Small intestine (tissue), 7 donors: ENCODE measurements around the gene RRP1B. TPM values are rescaled to one million over a fixed set of nuclear protein-coding genes. Genes with fewer than 3 reads are reported as not detected.

Experiments used
- DNase-seq, 2 donors: peaks; one replicate each; pipeline versions ENCODE4 v3.0.0 to v3.0.0-alpha.2; 2013
- FAIRE-seq: peaks from 2 replicates; lab custom pipeline; 2012; peaks lifted over from hg19 to GRCh38; lab: Jason Lieb, UNC
- H3K27ac ChIP-seq, 3 donors: one replicate each; pipeline ENCODE4 v1.5.1; 2013; ENCODE audit warnings: low read length in 2 of 3, mild to moderate bottlenecking in 2 of 3, control low read depth in 1 of 3, inconsistent platforms in 1 of 3, low read depth in 1 of 3, moderate library complexity in 1 of 3
- H3K27me3 ChIP-seq, 3 donors: one replicate each; pipeline ENCODE4 v1.6.1; 2013; ENCODE audit warnings: low read length in 3 of 3, inconsistent platforms in 1 of 3; ENCODE audit not compliant: control insufficient read depth in 3 of 3, insufficient read depth in 3 of 3
- H3K36me3 ChIP-seq, 3 donors: one replicate each; pipeline ENCODE4 v1.6.1; 2013; ENCODE audit warnings: low read length in 3 of 3, inconsistent platforms in 1 of 3, low read depth in 1 of 3, mild to moderate bottlenecking in 1 of 3, moderate library complexity in 1 of 3; ENCODE audit not compliant: control insufficient read depth in 3 of 3, insufficient read depth in 2 of 3
- H3K4me1 ChIP-seq, 3 donors: one replicate each; pipeline ENCODE4 v1.6.1; 2013; ENCODE audit warnings: low read length in 2 of 3, inconsistent platforms in 1 of 3, low read depth in 1 of 3, mild to moderate bottlenecking in 1 of 3, moderate library complexity in 1 of 3; ENCODE audit not compliant: control insufficient read depth in 3 of 3, insufficient read depth in 2 of 3
- H3K4me3 ChIP-seq, 3 donors: one replicate each; pipeline ENCODE4 v1.5.1; 2013; ENCODE audit warnings: low read length in 3 of 3, control low read depth in 1 of 3, inconsistent platforms in 1 of 3, low read depth in 1 of 3, mild to moderate bottlenecking in 1 of 3, moderate library complexity in 1 of 3
- H3K9me3 ChIP-seq, 2 donors: one replicate each; pipeline ENCODE4 v1.6.1; 2013; ENCODE audit warnings: low read depth in 1 of 2, low read length in 1 of 2; ENCODE audit not compliant: control insufficient read depth in 2 of 2, insufficient read depth in 1 of 2
- WGBS, 3 donors: extraction: QIAGEN DNeasy Blood & Tissue Kit; methylation state at CpG; one replicate each; pipeline ENCODE4 v1.1.7; 2013; 5-methylcytosine and 5-hydroxymethylcytosine counted together
- polyA plus RNA-seq, 4 donors: library from polyadenylated mRNA; stranded (reverse) in 3 of 4; unstranded in 1 of 4; fragments of 200-250 nt in 3 of 4; fragments of 120-200 nt in 1 of 4; gene quantifications; one replicate each; pipeline versions ENCODE4 v1.2.1 to v1.2.3, GENCODE V29; 2013
- donor health status: healthy with polysubstance abuse.
- donor health status: control.
- donor health status: control.
- donor health status: Bipolar disorder and iron deficiency.
- donor health status: healthy.

The RRP1B gene
- polyA plus RNA-seq, 4 donors: 3.4 to 19.5 (median 7.7) TPM

- FAIRE-seq: no peak
- H3K4me3 ChIP-seq: no peak overlapping the region
- 63 to 73% (median 67%) methylated on average over 20 to 21 of the region's 21 CpGs for WGBS, 3 donors
These were observed 67.5 kb downstream of the RRP1B start for GRCh38 chr21:43726686-43727518.

GRCh38 chr21:43727519-43728153 is 68.3 kb downstream of the RRP1B start:
- 37 to 62% (median 57%) methylated on average over 8 to 10 of the region's 10 CpGs for WGBS, 3 donors
- DNase-seq: peak in 1 of 2 donors; percentile 60
- Histone ChIP-seq H3K27ac (peak overlapping the region; percentile 46 to 91 (median 79)), H3K27me3 (no peaks in the 10 kb centered on the region), H3K4me3 (peak overlapping the region in 1 of 3 donors; percentile 63), H3K36me3 (peaks cover 0 to 67% (median 4%) of the 10 kb centered on the region in 3 donors), H3K9me3 (no peaks in the 10 kb centered on the region), H3K4me1 (peaks cover 18 to 58% (median 18%) of the 10 kb centered on the region in 3 donors)
- no peak for FAIRE-seq

More at GRCh38 chr21:43726686-43727518, 67.5 kb downstream of the RRP1B start:
- DNase-seq: no peak
- H3K9me3 ChIP-seq: no peaks in the 10 kb centered on the region
- H3K4me1 ChIP-seq: peaks cover 18 to 57% (median 18%) of the 10 kb centered on the region in 3 donors
- peak overlapping the region; percentile 46 to 91 (median 79) for H3K27ac ChIP-seq
- peaks cover 0 to 68% (median 4%) of the 10 kb centered on the region in 3 donors for H3K36me3 ChIP-seq
- no peaks in the 10 kb centered on the region for H3K27me3 ChIP-seq

GRCh38 chr21:43728154-43728466 is 68.8 kb downstream of the RRP1B start:
- Histone ChIP-seq H3K4me1 (peaks cover 18 to 61% (median 18%) of the 10 kb centered on the region in 3 donors), H3K27me3 (no peaks in the 10 kb centered on the region), H3K36me3 (peaks cover 0 to 67% (median 4%) of the 10 kb centered on the region in 3 donors), H3K27ac (peak overlapping the region; percentile 46 to 91 (median 79)), H3K9me3 (no peaks in the 10 kb centered on the region), H3K4me3 (peak overlapping the region in 2 of 3 donors; percentile 25 to 63)
- 21 to 40% (median 29%) methylated on average over 7 of the region's 7 CpGs for WGBS, 3 donors
- DNase-seq (no peak), FAIRE-seq (no peak)

GRCh38 chr21:43728467-43729390 is 69.4 kb downstream of the RRP1B start:
- Histone ChIP-seq H3K4me1 (peaks cover 20 to 67% (median 21%) of the 10 kb centered on the region in 3 donors), H3K27me3 (no peaks in the 10 kb centered on the region), H3K4me3 (peak overlapping the region in 2 of 3 donors; percentile 25 to 63), H3K36me3 (peaks cover 0 to 67% (median 4%) of the 10 kb centered on the region in 3 donors), H3K27ac (peak overlapping the region; percentile 59 to 91 (median 79)), H3K9me3 (no peaks in the 10 kb centered on the region)
- DNase-seq (peak; percentile 88 to 96), FAIRE-seq (no peak)
- 8 to 16% (median 13%) methylated on average over 54 to 59 of the region's 59 CpGs for WGBS, 3 donors

DNA sequence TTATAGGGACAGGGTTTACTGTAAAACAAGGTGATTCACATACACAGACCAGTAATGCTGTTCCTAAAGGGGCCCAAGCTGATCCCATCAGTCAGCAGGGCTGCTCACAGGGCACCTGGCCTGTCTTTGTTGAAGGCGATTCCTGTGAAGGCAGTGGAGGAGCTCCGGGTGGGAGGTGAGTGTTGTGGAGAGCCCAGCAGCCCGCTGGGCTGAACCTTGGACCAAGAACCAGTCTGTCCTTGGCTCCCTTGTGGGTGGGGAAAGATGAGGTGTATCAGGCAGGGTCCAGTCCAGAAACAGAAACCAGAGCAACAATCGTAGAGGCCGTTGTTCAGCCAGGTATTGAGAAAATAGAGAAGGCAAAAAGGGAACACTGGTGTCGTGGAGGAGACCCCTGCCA is 72.1 kb downstream of the RRP1B start:
- no peak for FAIRE-seq

DNA sequence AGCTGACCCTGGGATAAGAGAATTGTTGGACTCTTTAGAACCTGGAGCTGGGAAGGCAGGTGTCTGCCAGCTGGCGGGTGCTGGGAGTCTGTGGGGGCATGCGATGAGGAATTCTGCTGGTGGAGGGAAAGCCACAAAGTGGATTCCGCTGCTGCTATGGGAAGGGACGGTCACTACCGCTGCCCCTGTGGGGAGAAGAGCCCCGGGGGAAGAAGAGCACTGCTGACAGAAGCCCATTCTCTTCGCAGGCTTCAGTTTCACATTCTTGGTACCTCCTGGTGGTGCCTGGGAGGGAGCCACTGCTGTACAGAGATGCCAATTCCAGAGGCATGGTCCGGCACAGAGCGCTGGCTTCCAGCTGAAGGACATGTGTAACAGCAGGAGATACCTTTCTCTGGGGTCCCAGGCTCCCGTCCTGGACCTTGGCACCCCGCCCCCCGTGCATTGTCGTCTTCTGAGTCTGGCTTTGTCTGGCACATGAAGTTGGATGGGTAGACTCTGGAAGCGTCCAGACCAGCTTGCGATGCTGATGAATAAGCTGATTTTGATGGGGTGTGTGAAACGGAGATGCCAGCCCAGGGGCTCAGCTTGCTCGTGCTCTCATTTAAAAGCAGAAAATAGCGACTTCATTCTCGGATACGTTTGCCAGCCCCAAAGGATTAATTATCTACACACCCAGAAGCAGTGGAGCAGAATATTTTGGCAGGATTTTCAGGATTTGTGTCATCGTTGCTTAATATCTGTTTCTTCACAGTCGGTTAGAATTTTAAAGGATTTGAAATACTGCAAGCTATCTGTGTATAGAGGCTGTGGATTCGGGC is 72.7 kb downstream of the RRP1B start:
- no peaks in the 10 kb centered on the region for H3K27me3 ChIP-seq
- DNase-seq (peak in 1 of 2 donors; percentile 33), FAIRE-seq (no peak)
- 38 to 64% (median 57%) methylated on average over 23 of the region's 23 CpGs for WGBS, 3 donors
- H3K4me3 ChIP-seq: peak overlapping the region in 2 of 3 donors; percentile 8 to 40
- peak overlapping the region; percentile 81 to 96 (median 91) for H3K27ac ChIP-seq
- peaks cover 20 to 89% (median 21%) of the 10 kb centered on the region in 3 donors for H3K4me1 ChIP-seq
- H3K36me3 ChIP-seq: peaks cover 0 to 74% (median 2%) of the 10 kb centered on the region in 3 donors
- no peaks in the 10 kb centered on the region for H3K9me3 ChIP-seq

More for the DNA sequence above, 72.1 kb downstream of the RRP1B start:
- no peaks in the 10 kb centered on the region for H3K27me3 ChIP-seq
- H3K4me1 ChIP-seq: peaks cover 20 to 89% (median 25%) of the 10 kb centered on the region in 3 donors
- 17 to 62% (median 42%) methylated on average over 6 of the region's 6 CpGs for WGBS, 3 donors
- H3K4me3 ChIP-seq: peak overlapping the region in 2 of 3 donors; percentile 8 to 40
- peaks cover 0 to 73% (median 2%) of the 10 kb centered on the region in 3 donors for H3K36me3 ChIP-seq
- peak overlapping the region; percentile 81 to 96 (median 91) for H3K27ac ChIP-seq
- no peaks in the 10 kb centered on the region for H3K9me3 ChIP-seq
- DNase-seq: peak; percentile 92 to 95

GRCh38 chr21:43733060-43733459 is 73.7 kb downstream of the RRP1B start:
- peak overlapping the region in 1 of 3 donors; percentile 3 for H3K4me3 ChIP-seq
- FAIRE-seq: no peak
- peaks cover 0 to 75% (median 2%) of the 10 kb centered on the region in 3 donors for H3K36me3 ChIP-seq
- WGBS, 3 donors: 25 to 41% (median 40%) methylated on average over 7 to 10 of the region's 10 CpGs
- DNase-seq: no peak
- H3K27me3 ChIP-seq: no peaks in the 10 kb centered on the region
- H3K4me1 ChIP-seq: peaks cover 15 to 89% (median 19%) of the 10 kb centered on the region in 3 donors
- peak overlapping the region; percentile 66 to 91 (median 73) for H3K27ac ChIP-seq
- no peaks in the 10 kb centered on the region for H3K9me3 ChIP-seq
